NOMO-1 treated with DMSO at 0.1 percent for 48 hours (cell line): Measurements from ENCODE around the gene ELOVL5.
"Not testable (repeated sequence)": the region's sequence is repeated elsewhere in the genome, so short reads cannot be mapped to it uniquely, and the experiment has no call there.

Experiments used
- DNase-seq: peaks from one replicate; lab custom pipeline; 2025; ENCODE audit not compliant: unreplicated experiment; lab: John Stamatoyannopoulos, UW

Gene ELOVL5

DNA sequence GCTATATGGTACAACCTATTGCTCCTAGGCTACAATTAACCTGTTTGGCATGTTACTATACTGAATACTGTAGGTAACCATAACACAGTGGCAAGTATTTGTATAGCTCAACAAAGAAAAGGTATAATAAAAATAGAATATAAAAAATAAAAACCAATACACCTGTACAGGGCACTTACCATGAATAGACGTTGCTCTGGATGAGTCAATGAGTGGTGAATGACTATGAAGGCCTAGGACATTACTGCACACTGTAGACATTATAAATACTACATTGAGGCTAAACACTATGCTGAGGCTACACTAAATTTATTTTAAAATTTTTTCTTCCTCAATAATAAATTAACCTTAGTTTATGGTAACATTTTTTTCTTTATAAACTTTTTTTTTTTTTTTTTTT is 18.6 kb downstream of the ELOVL5 start:
- no peak for DNase-seq

DNA sequence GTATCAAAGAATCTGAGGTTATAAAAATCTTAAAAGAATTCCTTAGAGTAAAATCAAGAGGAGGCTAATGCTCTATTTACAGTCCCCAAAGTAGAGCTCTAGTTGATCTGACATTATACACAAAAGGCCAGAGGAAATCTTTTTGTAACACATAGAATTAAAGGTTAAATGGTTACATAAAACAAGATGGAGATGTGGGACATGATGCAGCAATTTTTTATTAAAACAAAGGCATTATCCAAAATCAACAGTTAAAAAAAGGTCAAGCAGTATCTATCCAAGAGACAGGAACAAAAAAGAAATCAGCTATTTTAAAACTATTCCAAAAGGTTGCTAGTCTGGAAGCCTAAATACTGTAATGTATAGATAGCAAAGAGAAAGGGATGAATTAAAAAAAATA is 20.4 kb downstream of the ELOVL5 start:
- DNase-seq, result no peak

GRCh38 chr6:53327017-53327395 is 21.7 kb downstream of the ELOVL5 start:
- DNase-seq, result no peak

- no peak for DNase-seq
Measured at GRCh38 chr6:53326372-53327016, 22.3 kb downstream of the ELOVL5 start.

DNA sequence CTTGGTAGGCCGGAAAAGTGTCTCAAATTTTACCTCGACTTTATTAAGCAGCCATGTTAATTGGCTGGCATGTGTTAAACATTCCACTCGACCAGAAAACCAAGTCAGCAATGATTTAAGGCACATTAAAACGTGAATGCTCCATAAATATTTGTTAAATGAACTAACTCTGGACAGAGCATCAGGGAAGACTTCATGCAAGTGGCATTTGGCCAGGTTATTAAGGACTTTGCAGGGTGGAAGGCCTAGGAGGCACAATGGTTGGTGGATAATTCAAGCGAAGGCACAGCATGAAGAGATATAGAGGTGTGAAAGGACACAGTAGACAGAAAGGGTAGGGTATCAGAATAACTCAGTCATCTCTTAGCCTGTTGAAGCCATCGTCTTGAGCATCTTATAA is 23.0 kb downstream of the ELOVL5 start:
- DNase-seq, result no peak

DNA sequence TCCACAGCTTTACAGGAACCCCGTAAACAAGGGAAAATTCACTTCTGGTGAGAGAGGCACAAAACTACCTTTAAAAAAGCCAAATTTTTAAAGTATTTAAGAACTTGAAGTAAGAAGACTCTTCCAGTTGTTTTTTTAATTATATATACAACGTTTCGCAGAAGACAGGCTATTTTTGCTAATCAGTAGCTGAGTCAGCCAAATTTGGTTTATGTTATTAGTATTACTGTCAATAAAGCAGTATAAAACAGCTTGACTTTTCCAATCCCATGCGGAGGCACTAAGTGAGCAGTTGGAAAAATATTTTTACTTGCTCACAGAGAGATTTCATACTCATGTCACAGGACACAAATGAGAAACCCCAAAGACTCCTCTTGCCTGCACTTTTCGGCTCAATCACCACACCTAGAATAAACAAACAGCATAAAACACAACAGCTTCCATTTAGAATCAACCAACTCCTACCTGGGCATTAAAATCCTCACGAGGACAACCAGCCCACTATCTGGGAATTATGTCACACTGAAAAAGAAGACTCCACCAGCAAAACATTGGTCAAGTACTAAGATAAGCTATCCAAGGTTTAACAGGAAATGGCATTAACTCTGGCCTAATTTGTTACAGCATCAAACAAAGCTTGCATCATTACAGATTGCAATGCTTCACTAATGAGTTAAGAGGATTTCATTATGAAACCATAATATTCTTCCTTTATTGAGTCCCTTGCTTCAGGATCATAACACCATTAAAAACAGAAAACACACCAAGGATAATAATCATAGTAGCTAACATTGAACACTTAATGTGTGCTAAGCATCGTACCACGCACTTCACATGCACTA is 26.3 kb downstream of the ELOVL5 start:
- DNase-seq, result peak; percentile 40

GRCh38 chr6:53321701-53322100 is 27.0 kb downstream of the ELOVL5 start:
- no peak for DNase-seq

DNA sequence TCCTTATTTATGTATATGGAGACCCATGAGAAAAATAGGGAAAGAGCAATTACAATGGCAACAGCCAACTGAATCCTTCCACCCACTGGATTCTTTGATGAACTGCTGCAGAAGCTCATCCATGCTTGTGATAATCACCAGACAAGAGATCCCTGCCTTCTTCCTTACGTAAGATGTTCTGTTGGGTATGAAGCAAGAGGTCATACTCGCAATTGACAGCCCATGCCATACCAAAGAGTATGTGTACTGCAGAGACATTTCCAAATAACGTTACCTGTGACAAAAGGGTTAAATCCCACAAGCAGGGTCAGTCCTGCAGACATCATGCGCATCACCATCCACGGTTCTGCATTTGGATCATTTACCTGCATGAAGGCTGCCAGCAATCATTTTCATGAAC is 27.8 kb downstream of the ELOVL5 start:
- DNase-seq, result no peak

DNA sequence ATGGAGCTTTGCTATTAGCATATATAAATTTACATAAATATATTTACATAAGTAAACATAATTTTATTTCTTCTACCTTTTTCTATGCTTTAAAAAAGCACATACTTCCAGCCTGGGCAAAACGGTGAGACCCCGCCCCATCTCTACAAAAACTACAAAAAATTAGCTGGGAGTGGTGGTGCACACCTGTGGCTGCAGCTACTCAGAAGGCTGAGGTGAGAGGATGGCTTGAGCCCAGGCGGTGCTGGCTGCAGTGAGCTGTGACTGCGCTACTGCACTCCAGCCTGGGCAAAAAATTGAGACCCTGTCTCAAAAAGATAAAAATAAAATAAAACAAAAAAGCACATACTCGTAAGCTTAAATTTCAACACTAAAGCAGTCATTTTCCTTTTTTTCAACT is 30.3 kb downstream of the ELOVL5 start:
- DNase-seq, result no peak

GRCh38 chr6:53317861-53318260 is 30.9 kb downstream of the ELOVL5 start:
- DNase-seq, result no peak

- not testable (repeated sequence) for DNase-seq
Measured at GRCh38 chr6:53317299-53317698, 31.5 kb downstream of the ELOVL5 start.

DNA sequence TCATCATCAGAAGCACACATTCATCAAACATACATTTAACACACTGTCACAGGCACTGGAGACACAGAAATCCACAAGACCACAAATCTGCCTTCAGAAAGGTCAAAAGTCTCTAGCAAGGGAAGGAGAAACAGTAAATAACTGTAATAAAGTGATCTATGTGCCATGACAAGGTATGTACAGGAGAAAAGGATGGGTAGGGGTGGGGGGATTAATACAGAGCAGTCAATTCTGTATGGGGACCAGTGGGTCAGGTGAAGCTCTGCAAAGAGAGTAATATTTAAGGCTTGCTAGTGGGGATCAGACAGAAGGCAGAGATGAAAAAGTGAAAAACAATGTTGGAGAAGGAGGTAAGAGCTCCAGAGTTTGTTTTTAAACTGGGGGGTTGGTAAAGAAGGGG is 32.6 kb downstream of the ELOVL5 start:
- DNase-seq, result no peak

DNA sequence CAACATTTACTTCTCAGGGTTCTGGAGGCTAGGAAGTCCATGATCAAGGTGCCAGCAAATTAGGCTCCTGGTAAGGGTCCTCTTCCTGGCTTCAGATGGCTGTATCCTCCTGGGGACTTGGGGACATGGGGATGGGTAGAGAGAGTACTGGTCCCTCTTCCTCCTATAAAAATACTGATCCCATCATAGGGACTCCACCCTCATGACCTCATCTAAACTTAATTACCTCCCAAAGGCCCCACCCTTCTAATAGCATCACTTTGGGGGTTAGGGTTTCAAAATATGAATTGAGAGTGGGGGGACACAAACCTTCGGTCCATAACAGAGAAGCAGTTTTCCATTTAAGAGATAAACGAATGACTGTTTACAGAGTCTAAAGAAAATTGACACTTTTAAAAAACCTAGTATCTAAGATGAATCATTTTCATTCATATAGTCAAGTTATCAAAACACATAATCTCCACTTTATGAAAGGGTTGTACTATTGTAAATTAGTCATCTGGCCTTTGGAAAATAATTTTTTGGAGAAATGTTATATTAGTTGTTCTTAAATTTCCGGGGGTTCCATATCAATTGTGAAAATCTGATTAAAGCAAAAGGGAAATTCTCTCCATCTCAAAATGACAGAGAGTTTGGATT is 33.5 kb downstream of the ELOVL5 start:
- DNase-seq, result no peak

DNA sequence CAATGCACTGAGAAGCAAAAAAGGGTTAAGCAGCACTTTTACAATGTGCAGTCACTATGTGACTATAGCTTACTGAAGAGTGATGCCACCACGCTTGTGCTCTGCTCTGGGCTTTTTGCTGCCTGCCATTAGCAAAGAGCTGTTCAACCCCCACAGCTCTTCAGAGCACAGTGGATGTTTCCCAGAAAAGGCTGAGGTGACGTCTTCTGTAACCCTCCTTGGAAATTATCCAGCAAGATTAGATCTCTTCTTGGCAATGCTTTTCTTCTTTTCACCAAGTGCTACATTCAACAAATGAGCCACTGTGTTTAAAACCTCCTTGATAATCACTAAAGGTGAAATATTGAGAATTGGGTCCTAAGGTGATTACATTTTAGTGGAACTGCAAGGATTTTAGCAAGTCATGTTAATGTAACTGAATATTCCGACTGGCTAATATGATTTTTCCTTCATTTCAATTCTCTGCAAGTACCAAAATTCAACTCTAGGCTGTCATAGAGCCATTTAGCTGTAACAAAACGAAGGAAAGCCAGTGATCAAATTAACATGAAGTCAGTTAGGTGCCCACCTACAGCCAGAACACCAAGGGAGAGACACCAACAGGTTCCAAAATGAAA is 34.9 kb downstream of the ELOVL5 start:
- no peak for DNase-seq

DNA sequence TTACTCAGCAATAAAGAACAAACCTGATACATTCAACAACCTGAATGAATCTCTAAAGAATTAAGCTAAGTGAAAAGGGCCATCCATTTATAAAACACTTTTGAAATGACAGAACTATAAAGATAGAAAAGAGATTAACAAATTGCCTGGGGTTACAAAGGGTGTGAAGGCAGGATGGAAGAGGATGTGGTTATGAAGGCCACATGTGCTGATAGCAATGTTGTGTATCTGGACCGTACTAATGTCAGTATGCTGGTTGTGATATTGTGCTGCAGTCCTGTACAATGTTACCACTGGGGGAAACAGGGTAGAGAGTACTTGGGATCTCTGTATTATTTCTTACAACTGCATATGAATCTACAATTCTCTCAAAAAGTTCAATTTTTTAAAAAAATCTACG is 36.4 kb downstream of the ELOVL5 start:
- DNase-seq, result no peak

DNA sequence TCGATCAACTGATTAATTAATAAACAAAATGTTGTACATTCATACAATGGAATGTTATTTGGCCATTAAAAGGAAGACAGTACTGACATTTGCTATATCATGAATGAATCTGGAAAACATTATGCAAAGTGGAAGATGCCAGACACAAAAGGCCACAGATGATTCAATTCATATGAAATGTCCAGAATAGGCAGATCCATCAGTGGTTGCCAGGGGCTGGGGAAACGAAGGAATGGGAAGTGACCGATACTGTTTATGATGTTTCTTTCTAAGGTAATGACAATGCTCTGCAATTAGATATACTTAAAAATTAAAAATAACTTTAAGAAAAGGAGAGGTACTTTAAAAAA is 37.2 kb downstream of the ELOVL5 start:
- DNase-seq, result no peak

DNA sequence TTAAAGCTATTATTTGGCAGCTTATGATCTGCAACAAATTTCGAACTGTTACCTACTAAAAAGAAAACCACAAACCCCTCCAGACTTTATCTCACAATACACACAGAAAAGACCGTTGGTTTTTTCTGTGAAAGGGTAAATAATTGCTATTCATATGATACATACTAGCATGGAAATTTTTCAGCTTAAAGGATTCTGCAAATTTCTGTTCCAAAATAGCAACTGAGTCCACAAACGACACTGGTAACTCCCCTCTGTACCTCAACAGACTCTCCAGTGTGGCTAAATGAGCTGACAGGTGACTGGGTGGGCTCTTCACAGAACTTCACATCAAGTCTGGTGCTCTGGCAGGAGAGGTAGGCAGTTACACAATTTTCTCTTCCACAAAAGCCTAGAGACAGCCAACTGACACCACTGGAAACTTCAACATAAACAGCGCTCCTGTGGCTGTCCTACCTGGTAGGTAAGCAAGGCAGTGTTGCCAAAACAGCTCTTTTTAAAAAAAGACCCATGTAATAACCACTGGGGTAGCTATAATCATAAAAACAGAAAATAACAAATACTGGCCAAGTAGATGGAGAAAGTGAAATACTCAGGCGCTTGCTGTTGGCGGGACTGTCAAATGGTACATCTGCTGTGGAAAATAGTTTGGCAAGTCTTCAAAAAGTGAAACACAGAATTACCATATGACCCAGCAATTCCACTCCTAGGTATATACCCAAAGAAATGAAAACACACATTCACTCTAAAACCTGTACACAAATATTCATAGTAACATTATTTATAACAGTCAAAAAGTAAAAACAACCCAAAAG is 37.8 kb downstream of the ELOVL5 start:
- DNase-seq, result no peak

GRCh38 chr6:53309901-53310300 is 38.8 kb downstream of the ELOVL5 start:
- DNase-seq, result peak; percentile 86

GRCh38 chr6:53309059-53309900 is 39.5 kb downstream of the ELOVL5 start:
- DNase-seq, result no peak

DNA sequence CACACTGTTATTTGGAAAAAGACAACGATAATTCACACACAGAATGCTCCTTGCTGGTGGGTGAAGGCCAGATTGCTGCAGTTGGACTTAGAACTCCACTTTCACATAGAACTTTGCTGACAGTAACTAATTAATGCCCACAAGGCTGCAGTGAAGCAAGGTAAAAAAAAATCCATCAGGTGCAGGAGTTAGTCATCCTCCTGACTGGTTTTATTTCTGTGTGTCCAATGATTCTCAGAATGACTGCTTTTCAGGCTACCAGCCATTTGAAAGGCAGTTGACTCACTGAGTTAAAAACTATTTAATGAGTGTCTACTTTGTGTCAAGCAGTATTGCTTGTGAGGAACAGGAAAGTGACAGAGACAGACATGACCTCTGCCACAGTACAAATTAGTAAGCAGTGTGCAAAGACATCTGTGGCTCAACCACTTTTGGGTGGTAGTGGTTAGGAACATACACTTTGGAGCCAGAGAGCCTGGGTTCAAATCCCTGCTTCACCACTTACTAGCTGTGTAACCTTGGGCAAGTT is 41.9 kb downstream of the ELOVL5 start:
- peak; percentile 15 for DNase-seq
